GM20000 (cell line): Measurements from ENCODE around the gene OR6T1.
A peak's percentile ranks its signal among the peaks of the same experiment; 100 is the strongest.

Experiments
- DNase-seq: peaks from one replicate; pipeline ENCODE4 v3.0.0; 2012; ENCODE audit warnings: low spot score
- TF ChIP-seq, protein P1 (sequence below): IDR thresholded peaks from 2 replicates; pipeline ENCODE4 v1.5.1; 2012; ENCODE audit warnings: mild to moderate bottlenecking, control low read depth; ENCODE audit errors: extremely low read depth, missing control alignments

OR6T1 gene

DNA sequence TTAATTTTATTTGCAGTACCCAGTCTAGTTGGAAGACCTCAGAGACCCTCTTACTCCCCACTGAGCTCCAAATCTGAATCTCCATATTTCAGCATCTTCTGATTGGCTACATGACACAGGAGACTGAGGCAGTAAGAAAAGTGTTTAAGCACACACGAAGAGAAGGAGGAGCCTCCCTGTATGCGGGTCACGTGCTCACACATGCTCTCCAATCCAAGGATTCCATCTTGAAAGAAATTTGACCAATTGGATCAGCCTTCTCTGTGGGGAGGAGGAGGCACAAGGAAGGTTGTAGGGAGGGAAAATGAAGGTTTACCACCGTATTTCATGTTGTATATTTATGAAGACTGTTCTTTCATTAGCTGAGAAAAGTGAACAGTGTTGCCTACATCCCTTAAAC is 1.2 kb downstream of the OR6T1 start:
- DNase-seq = no peak
- TF ChIP-seq, protein P1, sequence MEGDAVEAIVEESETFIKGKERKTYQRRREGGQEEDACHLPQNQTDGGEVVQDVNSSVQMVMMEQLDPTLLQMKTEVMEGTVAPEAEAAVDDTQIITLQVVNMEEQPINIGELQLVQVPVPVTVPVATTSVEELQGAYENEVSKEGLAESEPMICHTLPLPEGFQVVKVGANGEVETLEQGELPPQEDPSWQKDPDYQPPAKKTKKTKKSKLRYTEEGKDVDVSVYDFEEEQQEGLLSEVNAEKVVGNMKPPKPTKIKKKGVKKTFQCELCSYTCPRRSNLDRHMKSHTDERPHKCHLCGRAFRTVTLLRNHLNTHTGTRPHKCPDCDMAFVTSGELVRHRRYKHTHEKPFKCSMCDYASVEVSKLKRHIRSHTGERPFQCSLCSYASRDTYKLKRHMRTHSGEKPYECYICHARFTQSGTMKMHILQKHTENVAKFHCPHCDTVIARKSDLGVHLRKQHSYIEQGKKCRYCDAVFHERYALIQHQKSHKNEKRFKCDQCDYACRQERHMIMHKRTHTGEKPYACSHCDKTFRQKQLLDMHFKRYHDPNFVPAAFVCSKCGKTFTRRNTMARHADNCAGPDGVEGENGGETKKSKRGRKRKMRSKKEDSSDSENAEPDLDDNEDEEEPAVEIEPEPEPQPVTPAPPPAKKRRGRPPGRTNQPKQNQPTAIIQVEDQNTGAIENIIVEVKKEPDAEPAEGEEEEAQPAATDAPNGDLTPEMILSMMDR = no peak

DNA sequence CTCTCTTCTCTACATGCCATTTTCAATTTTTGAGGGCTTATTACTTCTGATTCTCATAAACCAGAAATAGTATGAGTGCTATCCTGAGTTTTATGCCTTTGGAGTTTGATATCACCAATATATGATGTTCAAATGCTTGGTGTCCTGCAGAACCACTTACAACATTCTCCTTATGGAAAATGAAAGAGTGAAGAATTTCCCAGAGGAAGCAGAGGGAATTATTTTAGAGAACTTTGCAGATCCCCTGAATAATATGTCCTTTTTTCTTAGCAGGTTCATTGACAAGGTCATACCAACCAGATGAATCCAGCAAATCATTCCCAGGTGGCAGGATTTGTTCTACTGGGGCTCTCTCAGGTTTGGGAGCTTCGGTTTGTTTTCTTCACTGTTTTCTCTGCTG is 4.3 kb downstream of the OR6T1 start, which contains the start of gene OR4D5:
Gene OR4D5, plus strand, starts transcription at position 301 of the 400 bp plus-strand sequence. Its CDS starts 0 bp downstream, at position 301.
- DNase-seq = no peak
- TF ChIP-seq, protein P1 = no peak

DNA sequence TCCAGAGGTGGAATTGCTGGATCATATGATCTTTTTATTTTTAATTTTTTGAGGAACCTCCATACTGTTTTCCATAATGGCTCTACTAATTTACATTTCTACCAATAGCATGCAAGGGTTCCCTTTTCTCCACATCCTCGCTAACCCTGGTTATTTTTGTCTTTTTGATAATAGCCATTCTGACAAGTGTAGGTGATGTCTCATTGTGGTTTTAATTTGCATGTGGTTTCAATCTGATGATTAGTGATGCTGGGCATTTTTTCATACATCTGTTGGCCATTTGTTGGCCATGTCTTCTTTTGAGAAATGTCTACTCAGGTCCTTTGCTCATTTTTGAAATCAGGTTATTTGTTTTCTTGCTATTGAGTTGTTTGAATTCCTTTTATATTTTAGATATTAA is 19.6 kb downstream of the OR6T1 start:
- DNase-seq = no peak
- TF ChIP-seq, protein P1 = no peak

DNA sequence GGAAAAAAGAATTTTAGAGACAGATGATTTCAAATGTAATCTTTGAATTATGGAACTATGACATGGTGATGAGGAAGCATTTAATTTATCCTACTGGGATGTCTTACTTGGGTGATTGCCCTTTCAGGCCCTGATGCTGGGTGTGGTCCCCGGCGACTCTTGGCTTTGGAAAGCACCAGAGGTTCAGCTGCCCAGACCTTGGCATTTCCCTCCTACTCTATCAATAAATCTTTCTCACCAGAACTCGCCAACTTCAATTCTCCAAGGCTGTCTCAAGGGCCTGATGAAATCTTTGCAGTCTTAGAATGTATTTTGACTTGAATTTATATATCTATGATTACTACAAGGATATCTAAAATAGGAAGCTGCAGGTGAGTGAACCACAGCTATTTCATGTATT is 22.7 kb downstream of the OR6T1 start:
- TF ChIP-seq, protein P1 = no peak
- DNase-seq = no peak

DNA sequence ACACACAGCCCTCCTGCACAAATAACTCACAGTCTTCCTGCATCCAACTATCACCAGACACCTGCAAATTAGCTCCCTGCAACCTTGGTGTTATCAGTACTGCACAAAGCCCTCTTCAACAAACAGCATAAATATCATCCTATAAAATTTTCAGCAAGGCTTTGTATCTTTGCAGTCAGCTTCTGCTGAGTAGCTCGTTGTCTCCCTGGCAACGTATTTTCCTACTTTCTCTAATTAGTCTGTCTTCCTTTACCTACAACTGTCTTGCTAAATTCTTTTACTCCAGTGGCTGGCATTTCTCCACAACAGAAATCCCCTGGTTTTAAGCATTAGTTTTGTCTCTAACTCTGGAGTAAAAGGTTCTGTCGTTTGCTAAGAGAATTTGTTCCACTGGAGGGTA is 37.8 kb downstream of the OR6T1 start:
- TF ChIP-seq, protein P1 = no peak
- no peak for DNase-seq

DNA sequence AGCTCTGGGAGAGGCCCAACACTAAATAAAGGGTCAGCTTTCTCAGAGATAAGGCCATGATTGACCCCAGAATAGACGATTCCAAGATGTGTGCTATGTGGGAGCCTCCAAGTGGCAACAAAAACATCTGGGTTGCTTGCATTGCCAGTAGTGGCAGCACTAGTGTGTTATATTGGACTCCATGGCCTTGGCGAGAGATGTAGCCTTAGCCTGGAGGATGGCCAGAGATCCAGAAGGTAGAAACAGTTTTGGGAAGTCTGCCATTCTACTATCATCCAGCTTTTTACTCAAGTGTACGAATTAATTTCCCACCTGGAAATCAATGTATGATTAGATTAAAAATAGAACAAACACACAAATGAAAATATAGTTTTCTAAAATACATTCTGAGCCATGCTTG is 38.7 kb downstream of the OR6T1 start:
- TF ChIP-seq, protein P1 = no peak
- DNase-seq = no peak

DNA sequence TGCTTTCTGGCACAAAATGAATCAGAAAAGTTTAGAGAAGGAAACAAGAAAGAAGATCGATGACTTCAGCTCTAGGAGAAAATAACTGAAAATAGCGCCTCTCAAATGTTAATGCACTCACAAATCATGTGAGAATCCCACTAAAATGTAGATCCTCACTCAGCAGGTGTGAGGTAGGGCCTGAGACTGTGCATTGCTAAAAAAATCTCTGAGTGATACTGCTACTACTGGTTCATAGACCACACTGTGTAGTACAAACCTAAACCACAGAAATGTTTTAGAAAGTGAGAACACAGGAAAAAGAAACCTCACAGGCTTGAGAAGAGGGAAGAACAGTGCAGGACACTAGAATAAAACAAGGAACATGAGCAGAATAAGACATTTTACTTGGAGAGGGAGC is 39.7 kb downstream of the OR6T1 start:
- TF ChIP-seq, protein P1 = no peak

More for the DNA sequence above, 39.7 kb downstream of the OR6T1 start:
- peak; percentile 3 for DNase-seq
